Transverse colon (tissue), 3 donors: ENCODE measurements around the gene MAN1B1.

ENCODE experiments used
- EP300 ChIP-seq: sonication (generic); formaldehyde crosslinking; IDR thresholded peaks from one replicate; pipeline ENCODE4 v1.6.1; 2017; ENCODE audit warnings: antibody characterized with exemption, low read depth
- POLR2A ChIP-seq: fragments of 450-650 bp; IDR thresholded peaks from one replicate; pipeline ENCODE4 v1.6.1; 2016; ENCODE audit warnings: antibody characterized with exemption, mild to moderate bottlenecking, moderate library complexity
- TF ChIP-seq, protein P1 (sequence below), 5 experiments: fragments of 200-600 bp in 3 of 5; fragments of 450-650 bp in 2 of 5; sonication (generic) in 3 of 5; IDR thresholded peaks; 1 replicate in 2 of 5; 2 replicates in 3 of 5; pipeline ENCODE4 v1.5.1; 2016 to 2017; ENCODE audit warnings: antibody characterized with exemption in 5 of 5, inconsistent platforms in 3 of 5, mild to moderate bottlenecking in 2 of 5, moderate library complexity in 1 of 5

DNA sequence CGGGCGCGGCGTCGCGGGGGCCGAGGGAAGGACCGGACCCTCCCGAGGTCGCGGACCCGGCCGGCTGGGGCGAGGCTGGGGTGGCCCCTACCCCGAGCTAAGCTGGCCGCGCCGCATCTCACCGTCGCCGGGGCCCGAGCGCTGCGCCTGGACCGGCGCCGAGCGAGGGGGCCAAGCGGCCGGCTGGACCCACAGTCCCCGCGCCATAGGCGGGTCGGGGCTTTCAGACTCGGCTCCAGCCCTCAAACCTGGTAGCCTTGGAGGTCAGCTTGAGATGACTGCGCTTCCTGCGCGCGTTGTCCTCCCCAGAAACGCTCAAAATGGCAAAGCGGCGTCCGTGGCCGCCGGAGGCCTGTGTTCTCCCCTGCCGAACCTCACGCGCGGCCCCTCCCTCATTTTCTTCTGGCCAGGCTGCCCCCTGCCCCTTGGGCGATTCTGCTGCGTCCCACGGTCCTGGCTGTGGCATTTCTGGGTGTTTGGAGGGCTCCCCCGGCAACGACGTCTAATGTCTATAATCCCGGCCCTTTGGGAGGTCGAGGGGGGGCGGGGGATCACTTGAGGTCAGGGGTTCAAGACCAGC lies 43.5 kb downstream of the MAN1B1 start:
- TF ChIP-seq EP300 (no peak), POLR2A (no peak)
- TF ChIP-seq, protein P1, sequence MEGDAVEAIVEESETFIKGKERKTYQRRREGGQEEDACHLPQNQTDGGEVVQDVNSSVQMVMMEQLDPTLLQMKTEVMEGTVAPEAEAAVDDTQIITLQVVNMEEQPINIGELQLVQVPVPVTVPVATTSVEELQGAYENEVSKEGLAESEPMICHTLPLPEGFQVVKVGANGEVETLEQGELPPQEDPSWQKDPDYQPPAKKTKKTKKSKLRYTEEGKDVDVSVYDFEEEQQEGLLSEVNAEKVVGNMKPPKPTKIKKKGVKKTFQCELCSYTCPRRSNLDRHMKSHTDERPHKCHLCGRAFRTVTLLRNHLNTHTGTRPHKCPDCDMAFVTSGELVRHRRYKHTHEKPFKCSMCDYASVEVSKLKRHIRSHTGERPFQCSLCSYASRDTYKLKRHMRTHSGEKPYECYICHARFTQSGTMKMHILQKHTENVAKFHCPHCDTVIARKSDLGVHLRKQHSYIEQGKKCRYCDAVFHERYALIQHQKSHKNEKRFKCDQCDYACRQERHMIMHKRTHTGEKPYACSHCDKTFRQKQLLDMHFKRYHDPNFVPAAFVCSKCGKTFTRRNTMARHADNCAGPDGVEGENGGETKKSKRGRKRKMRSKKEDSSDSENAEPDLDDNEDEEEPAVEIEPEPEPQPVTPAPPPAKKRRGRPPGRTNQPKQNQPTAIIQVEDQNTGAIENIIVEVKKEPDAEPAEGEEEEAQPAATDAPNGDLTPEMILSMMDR (IDR thresholded peaks at IDR 0.05), result no peak
